CD14-positive monocyte (primary cell): Measurements from ENCODE around the gene FOXJ3. TPM values are rescaled to one million over a fixed set of nuclear protein-coding genes. Genes with fewer than 3 reads are reported as not detected.

ENCODE experiments used
- DNase-seq, 3 donors: peaks; one replicate each; pipeline ENCODE4 v3.0.0-alpha.2; 2011 to 2022
- H2AFZ ChIP-seq: 2 replicates; pipeline ENCODE4 v1.6.0; 2012; ENCODE audit warnings: mild to moderate bottlenecking, low read depth, low read length, inconsistent platforms; ENCODE audit not compliant: insufficient read depth, poor library complexity, severe bottlenecking
- H3K27ac ChIP-seq, 2 donors: 1 replicate in 1 of 2; 2 replicates in 1 of 2; pipeline ENCODE4 v1.5.1; 2012 to 2013; ENCODE audit warnings: low read length in 2 of 2, control low read depth in 1 of 2, inconsistent platforms in 1 of 2, low read depth in 1 of 2, mild to moderate bottlenecking in 1 of 2
- H3K27me3 ChIP-seq, 2 donors: one replicate each; pipeline versions ENCODE4 v1.6.0 to v1.6.1; 2011 to 2013; ENCODE audit warnings: low read length in 2 of 2; ENCODE audit not compliant: control insufficient read depth in 2 of 2, insufficient read depth in 2 of 2
- H3K36me3 ChIP-seq, 2 donors: replicated peaks in 1 of 2; 1 replicate in 1 of 2; 2 replicates in 1 of 2; pipeline versions ENCODE4 v1.5.1 to v1.6.1; 2012 to 2013; ENCODE audit warnings: low read length in 2 of 2, control low read depth in 1 of 2, inconsistent platforms in 1 of 2, mild to moderate bottlenecking in 1 of 2; ENCODE audit not compliant: insufficient read depth in 2 of 2, control insufficient read depth in 1 of 2
- H3K4me1 ChIP-seq, 2 donors: 1 replicate in 1 of 2; 2 replicates in 1 of 2; pipeline versions ENCODE4 v1.5.1 to v1.6.1; 2012 to 2013; ENCODE audit warnings: low read length in 2 of 2, control low read depth in 1 of 2, inconsistent platforms in 1 of 2, mild to moderate bottlenecking in 1 of 2, moderate library complexity in 1 of 2; ENCODE audit not compliant: insufficient read depth in 2 of 2, control insufficient read depth in 1 of 2
- H3K4me2 ChIP-seq: replicated peaks from 2 replicates; pipeline ENCODE3; 2012; ENCODE audit warnings: low read length, moderate library complexity, mild to moderate bottlenecking; ENCODE audit not compliant: poor library complexity, severe bottlenecking; ENCODE audit errors: extremely low read depth
- H3K4me3 ChIP-seq, 3 experiments: fragments of 200-600 bp in 1 of 3; sonication (generic) in 1 of 3; replicated peaks in 1 of 3; 1 replicate in 2 of 3; 2 replicates in 1 of 3; pipeline ENCODE4 v1.5.1; 2011 to 2013; ENCODE audit warnings: low read length in 3 of 3, mild to moderate bottlenecking in 3 of 3, control low read depth in 2 of 3, low read depth in 2 of 3, inconsistent platforms in 1 of 3, moderate library complexity in 1 of 3
- H3K79me2 ChIP-seq: 2 replicates; pipeline ENCODE4 v1.6.0; 2012; ENCODE audit warnings: mild to moderate bottlenecking, control low read depth, inconsistent platforms, low read length, moderate library complexity; ENCODE audit not compliant: insufficient read depth
- H3K9ac ChIP-seq: 2 replicates; pipeline ENCODE4 v1.6.0; 2017; ENCODE audit warnings: low read length, mild to moderate bottlenecking; ENCODE audit not compliant: insufficient read depth, poor library complexity, severe bottlenecking
- H3K9me3 ChIP-seq, 2 donors: replicated peaks in 1 of 2; 1 replicate in 1 of 2; 2 replicates in 1 of 2; pipeline versions ENCODE4 v1.5.1 to v1.6.1; 2012 to 2013; ENCODE audit warnings: low read length in 2 of 2, control low read depth in 1 of 2; ENCODE audit not compliant: control insufficient read depth in 1 of 2, insufficient read depth in 1 of 2
- H4K20me1 ChIP-seq: 2 replicates; pipeline ENCODE4 v1.6.0; 2012; ENCODE audit warnings: mild to moderate bottlenecking, low read length, control low read depth, moderate library complexity; ENCODE audit not compliant: insufficient read depth
- H3K27ac Mint-ChIP-seq, 7 donors: one replicate each; pipeline ENCODE4 v1.8.0; 2020; ENCODE audit warnings: mild to moderate bottlenecking in 7 of 7, mixed read lengths in 7 of 7, moderate library complexity in 6 of 7, inconsistent platforms in 2 of 7
- H3K27me3 Mint-ChIP-seq, 3 donors: one replicate each; pipeline ENCODE4 v1.8.0; 2021 to 2022; ENCODE audit warnings: low read depth in 3 of 3, mild to moderate bottlenecking in 3 of 3, mixed read lengths in 3 of 3, moderate library complexity in 3 of 3, inconsistent platforms in 1 of 3
- H3K36me3 Mint-ChIP-seq, 2 donors: one replicate each; pipeline ENCODE4 v1.8.0; 2020; ENCODE audit warnings: mixed read lengths in 2 of 2, inconsistent platforms in 1 of 2, mild to moderate bottlenecking in 1 of 2
- H3K4me1 Mint-ChIP-seq: one replicate; pipeline ENCODE4 v1.8.0; 2020; ENCODE audit warnings: mild to moderate bottlenecking, mixed read lengths
- H3K4me3 Mint-ChIP-seq, 2 donors: one replicate each; pipeline ENCODE4 v1.8.0; 2020; ENCODE audit warnings: mild to moderate bottlenecking in 2 of 2, mixed read lengths in 2 of 2, moderate library complexity in 1 of 2
- H3K9me3 Mint-ChIP-seq, 7 donors: one replicate each; pipeline ENCODE4 v1.8.0; 2020 to 2022; ENCODE audit warnings: mixed read lengths in 7 of 7, mild to moderate bottlenecking in 6 of 7, moderate library complexity in 6 of 7, inconsistent platforms in 2 of 7
- WGBS: methylation state at CpG from one replicate; pipeline ENCODE4 v1.1.5; 2013; ENCODE audit warnings: missing lambda C conversion rate; ENCODE audit not compliant: insufficient coverage; 5-methylcytosine and 5-hydroxymethylcytosine counted together
- intact Hi-C, 2 donors: fragments of 100-400 bp; cut with micrococcal nuclease; formaldehyde crosslinking; loops; one replicate each; pipeline versions ENCODE4 v1.15.0 to v1.15.1; 2023
- polyA plus RNA-seq, 3 donors: library from polyadenylated mRNA; depleted of rRNA in 1 of 3; unstranded in 2 of 3; stranded (reverse) in 1 of 3; fragments of 300-500 nt in 2 of 3; fragments of >200 nt in 1 of 3; fragmentation: Illumina TruSeq in 2 of 3; gene quantifications; 1 replicate in 2 of 3; 2 replicates in 1 of 3; pipeline ENCODE4 v1.2.3, GENCODE V29; 2012 to 2021
- TF ChIP-seq, protein P1 (sequence below): fragments of 200-600 bp; IDR thresholded peaks from one replicate; pipeline ENCODE4 v1.8.0; 2022; ENCODE audit warnings: antibody characterized with exemption, mild to moderate bottlenecking

Gene FOXJ3
- polyA plus RNA-seq, 3 donors = 10.2 to 18.5 (median 18.4) TPM

DNA sequence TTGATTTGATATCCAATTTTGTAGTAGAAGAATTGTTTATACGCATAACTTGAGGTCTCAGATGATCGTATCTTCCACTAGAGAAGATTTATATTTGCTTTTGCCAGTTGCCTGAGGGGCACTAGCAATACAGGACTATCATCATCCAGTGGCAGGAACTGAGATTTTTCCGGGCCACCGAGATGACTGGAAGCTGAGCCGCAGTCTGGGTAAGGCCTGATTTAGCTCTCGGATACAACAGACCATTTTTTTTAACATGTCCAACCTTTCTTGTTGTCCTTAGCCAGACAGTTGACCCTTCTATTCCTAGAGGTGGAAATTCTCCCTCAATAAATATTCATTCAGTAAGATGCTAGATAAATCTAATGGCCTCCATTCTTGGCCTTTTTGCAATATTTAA lies 207.3 kb downstream of the FOXJ3 start:
- Histone ChIP-seq H3K9me3 (no peaks in the 10 kb centered on the region), H2AFZ (no peak overlapping the region), H4K20me1 (no peaks in the 10 kb centered on the region), H3K36me3 (no peaks in the 10 kb centered on the region), H3K79me2 (no peaks in the 10 kb centered on the region), H3K9ac (no peak overlapping the region), H3K4me1 (no peaks in the 10 kb centered on the region), H3K4me3 (no peak overlapping the region), H3K27ac (no peak overlapping the region), H3K4me2 (no peak overlapping the region), H3K27me3 (no peaks in the 10 kb centered on the region)
- Mint-ChIP-seq H3K4me1 (no peaks in the 10 kb centered on the region), H3K4me3 (no peak overlapping the region), H3K36me3 (no peaks in the 10 kb centered on the region), H3K9me3 (peaks cover 0 to 4% (median 0%) of the 10 kb centered on the region in 7 donors), H3K27ac (no peak overlapping the region), H3K27me3 (peaks cover 0 to 3% (median 0%) of the 10 kb centered on the region in 3 donors)
- no peak for DNase-seq
- intact Hi-C loops = no loop called here
- WGBS = 96% methylated on average over 3 of the region's 6 CpGs
- TF ChIP-seq, protein P1, sequence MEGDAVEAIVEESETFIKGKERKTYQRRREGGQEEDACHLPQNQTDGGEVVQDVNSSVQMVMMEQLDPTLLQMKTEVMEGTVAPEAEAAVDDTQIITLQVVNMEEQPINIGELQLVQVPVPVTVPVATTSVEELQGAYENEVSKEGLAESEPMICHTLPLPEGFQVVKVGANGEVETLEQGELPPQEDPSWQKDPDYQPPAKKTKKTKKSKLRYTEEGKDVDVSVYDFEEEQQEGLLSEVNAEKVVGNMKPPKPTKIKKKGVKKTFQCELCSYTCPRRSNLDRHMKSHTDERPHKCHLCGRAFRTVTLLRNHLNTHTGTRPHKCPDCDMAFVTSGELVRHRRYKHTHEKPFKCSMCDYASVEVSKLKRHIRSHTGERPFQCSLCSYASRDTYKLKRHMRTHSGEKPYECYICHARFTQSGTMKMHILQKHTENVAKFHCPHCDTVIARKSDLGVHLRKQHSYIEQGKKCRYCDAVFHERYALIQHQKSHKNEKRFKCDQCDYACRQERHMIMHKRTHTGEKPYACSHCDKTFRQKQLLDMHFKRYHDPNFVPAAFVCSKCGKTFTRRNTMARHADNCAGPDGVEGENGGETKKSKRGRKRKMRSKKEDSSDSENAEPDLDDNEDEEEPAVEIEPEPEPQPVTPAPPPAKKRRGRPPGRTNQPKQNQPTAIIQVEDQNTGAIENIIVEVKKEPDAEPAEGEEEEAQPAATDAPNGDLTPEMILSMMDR = no peak

Other genes starting within 250 kb of the FOXJ3 start
- not detected for gene GUCA2B, start 181.8 kb downstream of the FOXJ3 start, polyA plus RNA-seq
- gene GUCA2A, start 170.5 kb downstream of the FOXJ3 start, polyA plus RNA-seq = not detected
- not detected for gene RIMKLA, start 45.6 kb upstream of the FOXJ3 start, polyA plus RNA-seq
- gene ZMYND12, start 120.8 kb upstream of the FOXJ3 start, polyA plus RNA-seq = 1 to 10 TPM in 2 of 3 donors, under 1 TPM in 1; 0.76 to 1.3 (median 1.2) TPM
- gene PPCS, start 121.3 kb upstream of the FOXJ3 start, polyA plus RNA-seq = 100 to 1,000 TPM in 2 of 3 donors, 10 to 100 TPM in 1; 43.2 to 182 (median 176) TPM
- 1 to 10 TPM in 2 of 3 donors, under 1 TPM in 1; 0.95 to 1.5 (median 1.2) TPM for gene CCDC30, start 128.1 kb upstream of the FOXJ3 start, polyA plus RNA-seq